NB4 (cell line): ENCODE measurements around the gene NRCAM.

Experiments
- CTCF ChIP-seq: IDR thresholded peaks from one replicate; pipeline ENCODE4 v1.5.1; 2012; ENCODE audit warnings: low read depth, low read length
- MYC ChIP-seq: IDR thresholded peaks from 2 replicates; pipeline ENCODE4 v1.6.1; 2011; ENCODE audit warnings: low read depth, low read length
- POLR2A ChIP-seq: IDR thresholded peaks from 2 replicates; pipeline ENCODE4 v1.6.1; 2011; ENCODE audit warnings: mild to moderate bottlenecking; ENCODE audit not compliant: insufficient read length; ENCODE audit errors: extremely low read depth

- TF ChIP-seq CTCF (no peak), POLR2A (no peak), MYC (no peak)
Measured at GRCh38 chr7:108463613-108464012, 7.4 kb upstream of the NRCAM start.
